MCF 10A (cell line): ENCODE data around the gene PLA2G4C. TPM values are rescaled to one million over a fixed set of nuclear protein-coding genes. Genes with fewer than 3 reads are reported as not detected.

Source experiments
- BruUV-seq: library from RNA; stranded (reverse); fragments of 400-500 nt; replicated peaks from 2 replicates; lab custom pipeline; 2021; lab: Mats Ljungman, UMichigan
- CTCF ChIA-PET: fragments of 300-600 bp; sonication (Branson Sonifier 250); formaldehyde crosslinking; extraction: SDS; loops from one replicate; lab custom pipeline; 2021; ENCODE audit warnings: antibody characterized with exemption, inconsistent platforms; lab: Yijun Ruan, JAX
- POLR2A ChIA-PET: fragments of 300-600, 350-650 bp; sonication (Branson Sonifier 250); formaldehyde crosslinking; extraction: SDS; loops from one replicate; lab custom pipeline; 2020; ENCODE audit warnings: antibody characterized with exemption, inconsistent platforms; lab: Yijun Ruan, JAX
- DNase-seq: peaks from one replicate; pipeline ENCODE4 v3.0.0-alpha.2; 2018; ENCODE audit not compliant: unreplicated experiment
- H3K27ac Mint-ChIP-seq: one replicate; pipeline ENCODE4 v1.8.0; 2022; ENCODE audit warnings: mild to moderate bottlenecking, low read depth, mixed read lengths; ENCODE audit not compliant: unreplicated experiment
- H3K27me3 Mint-ChIP-seq: one replicate; pipeline ENCODE4 v1.8.0; 2022; ENCODE audit warnings: mixed read lengths; ENCODE audit not compliant: insufficient read depth, unreplicated experiment
- H3K36me3 Mint-ChIP-seq: one replicate; pipeline ENCODE4 v1.8.0; 2022; ENCODE audit warnings: mild to moderate bottlenecking, moderate library complexity, mixed read lengths; ENCODE audit not compliant: insufficient read depth, unreplicated experiment
- H3K4me1 Mint-ChIP-seq: one replicate; pipeline ENCODE4 v1.8.0; 2022; ENCODE audit warnings: mixed read lengths; ENCODE audit not compliant: insufficient read depth, unreplicated experiment
- H3K4me3 Mint-ChIP-seq: one replicate; pipeline ENCODE4 v1.8.0; 2022; ENCODE audit warnings: mild to moderate bottlenecking, moderate library complexity, mixed read lengths; ENCODE audit not compliant: unreplicated experiment
- H3K9me3 Mint-ChIP-seq: one replicate; pipeline ENCODE4 v1.8.0; 2022; ENCODE audit warnings: mixed read lengths; ENCODE audit not compliant: unreplicated experiment
- intact Hi-C: fragments of 100-400 bp; cut with micrococcal nuclease; formaldehyde crosslinking; loops from 2 replicates; pipeline ENCODE4 v1.14.1; 2022
- total RNA-seq: library from RNA; stranded (reverse); gene quantifications from 2 replicates; pipeline ENCODE4 v1.2.3, GENCODE V29; 2022
- TF ChIP-seq, protein P1 (sequence below): fragments of 200-600 bp; IDR thresholded peaks from one replicate; pipeline ENCODE4 v1.8.0; 2022; ENCODE audit warnings: antibody characterized with exemption, mild to moderate bottlenecking; ENCODE audit not compliant: unreplicated experiment

PLA2G4C gene
- total RNA-seq, 1 experiment from 2014 or later: 1.4 TPM

DNA sequence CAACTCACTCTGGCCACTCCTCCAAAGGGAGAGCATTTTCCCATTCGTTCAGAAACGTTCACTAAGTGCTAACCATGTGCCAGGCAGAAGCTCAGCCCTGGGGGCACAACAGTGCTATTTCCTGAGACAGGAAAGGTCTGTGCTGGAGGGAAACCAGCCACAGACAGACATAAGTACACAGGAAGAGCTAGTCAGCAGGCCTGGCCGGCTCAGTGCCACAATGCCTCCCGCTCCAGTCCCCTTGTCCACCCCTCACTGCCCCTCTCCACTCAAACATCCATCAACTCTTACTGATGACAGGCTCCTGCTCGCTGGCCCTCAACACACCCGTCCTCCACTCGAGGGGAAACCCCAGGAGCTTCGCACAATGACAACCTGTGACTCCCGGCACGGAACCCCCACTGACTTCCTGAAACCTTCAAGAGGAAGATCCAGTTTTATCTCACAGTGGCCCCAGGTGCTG lies 11.3 kb upstream of the PLA2G4C start:
- DNase-seq: peak; percentile 69
- TF ChIP-seq, protein P1, sequence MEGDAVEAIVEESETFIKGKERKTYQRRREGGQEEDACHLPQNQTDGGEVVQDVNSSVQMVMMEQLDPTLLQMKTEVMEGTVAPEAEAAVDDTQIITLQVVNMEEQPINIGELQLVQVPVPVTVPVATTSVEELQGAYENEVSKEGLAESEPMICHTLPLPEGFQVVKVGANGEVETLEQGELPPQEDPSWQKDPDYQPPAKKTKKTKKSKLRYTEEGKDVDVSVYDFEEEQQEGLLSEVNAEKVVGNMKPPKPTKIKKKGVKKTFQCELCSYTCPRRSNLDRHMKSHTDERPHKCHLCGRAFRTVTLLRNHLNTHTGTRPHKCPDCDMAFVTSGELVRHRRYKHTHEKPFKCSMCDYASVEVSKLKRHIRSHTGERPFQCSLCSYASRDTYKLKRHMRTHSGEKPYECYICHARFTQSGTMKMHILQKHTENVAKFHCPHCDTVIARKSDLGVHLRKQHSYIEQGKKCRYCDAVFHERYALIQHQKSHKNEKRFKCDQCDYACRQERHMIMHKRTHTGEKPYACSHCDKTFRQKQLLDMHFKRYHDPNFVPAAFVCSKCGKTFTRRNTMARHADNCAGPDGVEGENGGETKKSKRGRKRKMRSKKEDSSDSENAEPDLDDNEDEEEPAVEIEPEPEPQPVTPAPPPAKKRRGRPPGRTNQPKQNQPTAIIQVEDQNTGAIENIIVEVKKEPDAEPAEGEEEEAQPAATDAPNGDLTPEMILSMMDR: no peak
- H3K9me3 Mint-ChIP-seq: no peaks in the 10 kb centered on the region
- H3K27me3 Mint-ChIP-seq: no peaks in the 10 kb centered on the region
- BruUV-seq: no TSS peak
- H3K36me3 Mint-ChIP-seq: peaks cover 12% of the 10 kb centered on the region
- ChIA-PET CTCF (interaction anchor here (0.6 to 1.3 kb wide), 3 partner anchors 30 to 159 kb away, joined by 3 to 6 read pairs (median 4); no protein-coding TSS in a partner anchor), POLR2A (no interaction called here)
- no peaks in the 10 kb centered on the region for H3K4me1 Mint-ChIP-seq
- H3K27ac Mint-ChIP-seq: peak overlapping the region; percentile 49
- H3K4me3 Mint-ChIP-seq: no peak overlapping the region
- intact Hi-C loops: no loop called here

GRCh38 chr19:48121066-48121465 lies 10.4 kb upstream of the PLA2G4C start:
- H3K36me3 Mint-ChIP-seq: peaks cover 12% of the 10 kb centered on the region
- no peak overlapping the region for H3K27ac Mint-ChIP-seq
- POLR2A ChIA-PET: no interaction called here
- H3K27me3 Mint-ChIP-seq: no peaks in the 10 kb centered on the region
- no peak overlapping the region for H3K4me3 Mint-ChIP-seq
- no TSS peak for BruUV-seq
- TF ChIP-seq, protein P1: no peak
- DNase-seq: no peak
- no peaks in the 10 kb centered on the region for H3K9me3 Mint-ChIP-seq
- CTCF ChIA-PET: interaction anchor here (1.3 to 1.4 kb wide), 2 partner anchors 13 to 158 kb away, joined by 6 to 7 read pairs; no protein-coding TSS in a partner anchor
- intact Hi-C loops: no loop called here
- no peaks in the 10 kb centered on the region for H3K4me1 Mint-ChIP-seq

- CTCF ChIA-PET: interaction anchor here (1.4 kb wide), 1 partner anchor 12 kb away, joined by 7 read pairs; no protein-coding TSS in a partner anchor
Observed at GRCh38 chr19:48120505-48120904, 9.9 kb upstream of the PLA2G4C start.

GRCh38 chr19:48118131-48118517 lies 7.5 kb upstream of the PLA2G4C start:
- ChIA-PET POLR2A (no interaction called here), CTCF (no interaction called here)
- DNase-seq: no peak
- TF ChIP-seq, protein P1: no peak
- intact Hi-C loops: no loop called here
- Mint-ChIP-seq H3K36me3 (peaks cover 22% of the 10 kb centered on the region), H3K27me3 (no peaks in the 10 kb centered on the region), H3K4me1 (no peaks in the 10 kb centered on the region), H3K4me3 (no peak overlapping the region), H3K9me3 (no peaks in the 10 kb centered on the region), H3K27ac (no peak overlapping the region)
- BruUV-seq: no TSS peak

More at GRCh38 chr19:48120505-48120904, 9.9 kb upstream of the PLA2G4C start:
- BruUV-seq: no TSS peak
- TF ChIP-seq, protein P1: no peak
- H3K9me3 Mint-ChIP-seq: no peaks in the 10 kb centered on the region
- intact Hi-C loops: no loop called here
- H3K27me3 Mint-ChIP-seq: no peaks in the 10 kb centered on the region
- no peak for DNase-seq
- POLR2A ChIA-PET: interaction anchor here (0.9 kb wide), 1 partner anchor 9 kb away, joined by 4 read pairs; the partner anchor contains the start of gene PLA2G4C
- H3K36me3 Mint-ChIP-seq: peaks cover 17% of the 10 kb centered on the region
- H3K4me1 Mint-ChIP-seq: no peaks in the 10 kb centered on the region
- H3K4me3 Mint-ChIP-seq: no peak overlapping the region
- H3K27ac Mint-ChIP-seq: no peak overlapping the region
